Measurements from ENCODE around the gene SUMF1. TPM values are rescaled to one million over a fixed set of nuclear protein-coding genes. Genes with fewer than 3 reads are reported as not detected.

Gene SUMF1
- total RNA-seq, 1 donor from 2014 or later = 27.9 TPM

GRCh38 chr3:4323246-4324027 lies 143.6 kb downstream of the SUMF1 start:
- H3K9me3 Mint-ChIP-seq = peaks cover 2% of the 10 kb centered on the region
- DNase-seq (ENCODE audit: extremely low spot score, unreplicated experiment) = no peak
- H3K4me1 Mint-ChIP-seq (ENCODE audit: unreplicated experiment) = peaks cover 9% of the 10 kb centered on the region
- no peak for TF ChIP-seq CTCF (conservative IDR thresholded peaks at IDR 0.05)
- H3K4me3 Mint-ChIP-seq = no peak overlapping the region
- no peaks in the 10 kb centered on the region for H3K27me3 Mint-ChIP-seq
- no peak overlapping the region for H3K27ac Mint-ChIP-seq
- H3K36me3 Mint-ChIP-seq = peaks cover 1% of the 10 kb centered on the region

DNA sequence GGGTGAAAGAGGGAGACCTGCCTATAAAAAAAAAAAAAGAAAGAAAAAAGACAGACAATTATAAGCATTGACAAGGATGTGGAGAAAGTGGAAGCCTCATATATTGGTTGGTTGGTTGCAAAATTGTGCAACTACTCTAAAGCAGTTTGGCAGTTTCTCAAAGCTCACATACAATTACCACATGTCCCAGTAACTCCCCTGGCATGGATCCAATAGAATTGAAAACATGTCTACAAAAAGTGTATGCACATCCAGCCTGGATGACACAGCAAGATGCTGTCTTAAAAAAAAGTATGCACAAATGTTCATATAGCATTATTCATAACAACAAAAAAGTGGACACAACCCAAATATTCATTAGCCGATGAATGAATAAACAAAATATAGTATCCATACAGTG lies 144.4 kb downstream of the SUMF1 start:
- H3K9me3 Mint-ChIP-seq = no peaks in the 10 kb centered on the region

DNA sequence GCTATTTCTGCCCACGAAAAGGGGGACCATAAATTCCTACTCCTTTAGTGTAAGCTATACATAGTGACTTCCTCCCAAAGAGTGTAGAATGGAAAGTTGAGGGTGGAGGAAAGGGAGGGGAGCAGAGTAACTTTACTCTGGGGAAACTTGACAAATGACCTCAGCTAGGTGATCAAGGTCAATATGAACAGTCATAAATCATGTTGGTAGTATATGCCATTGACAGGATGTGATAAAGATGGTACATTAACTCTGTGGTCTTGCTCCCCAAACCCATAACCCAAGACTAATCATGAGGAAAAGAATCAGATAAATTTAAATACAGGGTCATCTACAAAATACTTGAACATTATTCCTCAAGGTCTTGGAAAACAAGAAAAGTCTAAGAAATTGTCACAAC lies 145.3 kb downstream of the SUMF1 start:
- Mint-ChIP-seq H3K27me3 (no peaks in the 10 kb centered on the region), H3K36me3 (peaks cover 8% of the 10 kb centered on the region), H3K4me1 (ENCODE audit: unreplicated experiment) (peaks cover 9% of the 10 kb centered on the region), H3K9me3 (no peaks in the 10 kb centered on the region), H3K4me3 (no peak overlapping the region), H3K27ac (no peak overlapping the region)
- no peak for TF ChIP-seq CTCF (conservative IDR thresholded peaks at IDR 0.05)
- DNase-seq (ENCODE audit: extremely low spot score, unreplicated experiment) = no peak

More for the DNA sequence above, 144.4 kb downstream of the SUMF1 start:
- no peak for TF ChIP-seq CTCF (conservative IDR thresholded peaks at IDR 0.05)
- no peaks in the 10 kb centered on the region for H3K27me3 Mint-ChIP-seq
- H3K36me3 Mint-ChIP-seq = peaks cover 4% of the 10 kb centered on the region
- H3K27ac Mint-ChIP-seq = no peak overlapping the region
- DNase-seq (ENCODE audit: extremely low spot score, unreplicated experiment) = no peak
- H3K4me3 Mint-ChIP-seq = no peak overlapping the region
- peaks cover 9% of the 10 kb centered on the region for H3K4me1 Mint-ChIP-seq (ENCODE audit: unreplicated experiment)

GRCh38 chr3:4320096-4320911 lies 146.8 kb downstream of the SUMF1 start:
- Mint-ChIP-seq H3K9me3 (no peaks in the 10 kb centered on the region), H3K36me3 (peaks cover 15% of the 10 kb centered on the region), H3K4me1 (ENCODE audit: unreplicated experiment) (peaks cover 9% of the 10 kb centered on the region), H3K4me3 (no peak overlapping the region), H3K27ac (no peak overlapping the region), H3K27me3 (no peaks in the 10 kb centered on the region)
- no peak for DNase-seq (ENCODE audit: extremely low spot score, unreplicated experiment)
- no peak for TF ChIP-seq CTCF (conservative IDR thresholded peaks at IDR 0.05)

- Mint-ChIP-seq H3K27ac (no peak overlapping the region), H3K4me1 (ENCODE audit: unreplicated experiment) (peaks cover 9% of the 10 kb centered on the region), H3K9me3 (no peaks in the 10 kb centered on the region), H3K4me3 (no peak overlapping the region), H3K27me3 (no peaks in the 10 kb centered on the region), H3K36me3 (peaks cover 44% of the 10 kb centered on the region)
- peak; percentile 63 for TF ChIP-seq CTCF (conservative IDR thresholded peaks at IDR 0.05)
- DNase-seq (ENCODE audit: extremely low spot score, unreplicated experiment) = no peak
Observed at GRCh38 chr3:4314688-4315087, 152.4 kb downstream of the SUMF1 start.

Data from type B pancreatic cell (in vitro differentiated cells).